K562 (cell line): ENCODE measurements around the gene TESK2. TPM values are rescaled to one million over a fixed set of nuclear protein-coding genes. Genes with fewer than 3 reads are reported as not detected.

Experiments used
- ARID2 ChIP-seq: fragments of 450-650 bp; IDR thresholded peaks from 2 replicates; pipeline ENCODE4 v1.6.1; 2017; ENCODE audit warnings: antibody characterized with exemption, mild to moderate bottlenecking
- E2F5 ChIP-seq: sonication (generic); formaldehyde crosslinking; IDR thresholded peaks from 2 replicates; pipeline ENCODE4 v1.8.0; 2022; ENCODE audit warnings: mild to moderate bottlenecking, missing genetic modification reagents
- FOXP1 ChIP-seq: sonication (generic); formaldehyde crosslinking; IDR thresholded peaks from 2 replicates; pipeline ENCODE4 v1.8.0; 2022; ENCODE audit warnings: mild to moderate bottlenecking, missing genetic modification reagents
- KDM5B ChIP-seq: fragments of 200-600 bp; sonication (generic); IDR thresholded peaks from 2 replicates; pipeline ENCODE4 v1.6.1; 2012; ENCODE audit warnings: low read depth, mild to moderate bottlenecking, moderate library complexity, low read length, control low read depth, inconsistent platforms; ENCODE audit not compliant: insufficient replicate concordance
- MAFF ChIP-seq: IDR thresholded peaks from 2 replicates; pipeline ENCODE4 v1.6.1; 2012; ENCODE audit warnings: low read length, improper control_type of control experiment
- MCM2 ChIP-seq: fragments of 450-650 bp; IDR thresholded peaks from 2 replicates; pipeline ENCODE4 v1.6.1; 2017; ENCODE audit warnings: low read depth, mild to moderate bottlenecking
- MCM7 ChIP-seq, 2 experiments: fragments of 450-650 bp; IDR thresholded peaks; 2 replicates each; pipeline ENCODE4 v1.6.1; 2016 to 2018
- MYBL2 ChIP-seq, 2 experiments: fragments of 450-650 bp in 1 of 2; sonication (generic) in 1 of 2; formaldehyde crosslinking in 1 of 2; IDR thresholded peaks; 2 replicates each; pipeline versions ENCODE4 v1.6.1 to v1.8.1; 2017 to 2022; ENCODE audit warnings: borderline replicate concordance in 1 of 2, inconsistent platforms in 1 of 2, low read depth in 1 of 2, mild to moderate bottlenecking in 1 of 2, missing genetic modification reagents in 1 of 2, moderate library complexity in 1 of 2
- RNF2 ChIP-seq: sonication (generic); IDR thresholded peaks from 2 replicates; pipeline ENCODE4 v1.6.1; 2016
- SRSF3 ChIP-seq: fragments of 200-400 bp; formaldehyde crosslinking; IDR thresholded peaks from 2 replicates; pipeline ENCODE4 v1.6.1; 2016; ENCODE audit warnings: mild to moderate bottlenecking, low read length, moderate library complexity; ENCODE audit not compliant: insufficient read depth
- TEAD2 ChIP-seq: fragments of 450-650 bp; IDR thresholded peaks from 2 replicates; pipeline ENCODE4 v1.6.1; 2016; ENCODE audit warnings: missing genetic modification characterization, control low read depth, missing compliant biosample characterization
- TFAP4 ChIP-seq: sonication (generic); formaldehyde crosslinking; IDR thresholded peaks from 2 replicates; pipeline ENCODE4 v1.8.0; 2022; ENCODE audit warnings: missing genetic modification reagents, mild to moderate bottlenecking, moderate library complexity, borderline replicate concordance
- THAP12 ChIP-seq: fragments of 250-450 bp; sonication (Bioruptor Pico); IDR thresholded peaks from 2 replicates; pipeline ENCODE4 v1.9.0; 2021; ENCODE audit warnings: mild to moderate bottlenecking, inconsistent platforms
- U2AF1 ChIP-seq: fragments of 200-400 bp; formaldehyde crosslinking; optimal IDR thresholded peaks from 2 replicates; pipeline ENCODE3; 2017; ENCODE audit warnings: mild to moderate bottlenecking, low read depth, low read length, moderate library complexity
- U2AF2 ChIP-seq: fragments of 200-400 bp; formaldehyde crosslinking; optimal IDR thresholded peaks from 2 replicates; pipeline ENCODE3; 2017; ENCODE audit warnings: low read depth, mild to moderate bottlenecking, low read length
- ZNF124 ChIP-seq: sonication (generic); formaldehyde crosslinking; IDR thresholded peaks from 2 replicates; pipeline ENCODE4 v1.8.1; 2022; ENCODE audit warnings: missing genetic modification reagents
- ZNF316 ChIP-seq: fragments of 450-650 bp; IDR thresholded peaks from 2 replicates; pipeline ENCODE4 v1.6.1; 2016
- ZNF551 ChIP-seq: fragments of 250-450 bp; sonication (Bioruptor Pico); IDR thresholded peaks from 2 replicates; pipeline ENCODE4 v1.5.0; 2021; ENCODE audit warnings: mild to moderate bottlenecking, moderate library complexity
- ZNF586 ChIP-seq: fragments of 450-650 bp; formaldehyde crosslinking; conservative IDR thresholded peaks from 2 replicates; pipeline ENCODE4 v1.4.0; 2020; ENCODE audit warnings: mild to moderate bottlenecking, moderate library complexity
- ZNF696 ChIP-seq: fragments of 250-450 bp; sonication (Bioruptor Pico); conservative IDR thresholded peaks from 2 replicates; pipeline ENCODE4 v1.4.0; 2020; ENCODE audit warnings: mild to moderate bottlenecking, moderate library complexity
- ZNF766 ChIP-seq: fragments of 200-800 bp; sonication (Bioruptor generic); conservative IDR thresholded peaks from 2 replicates; pipeline ENCODE4 v1.6.1; 2016; ENCODE audit warnings: missing genetic modification characterization, missing compliant biosample characterization
- polyA plus RNA-seq, 8 experiments: library from polyadenylated mRNA; depleted of rRNA in 4 of 8; stranded (reverse) in 5 of 8; unstranded in 3 of 8; fragments of >200 nt; fragmentation: Nextera tagmentation in 2 of 8; fragmentation: Illumina TruSeq in 1 of 8; extraction: Ambion mirVana in 2 of 8; extraction: Trizol in 1 of 8; gene quantifications; 2 replicates each; pipeline versions ENCODE4 v1.2.1 to v1.2.3, GENCODE V29; 2011 to 2014; ENCODE audit warnings: inconsistent platforms in 1 of 8, missing spikeins in 1 of 8
- total RNA-seq, 7 experiments: library from RNA; depleted of rRNA in 6 of 7; stranded (reverse); fragments of >200 nt in 6 of 7; fragmentation: Illumina TruSeq in 2 of 7; extraction: Trizol in 2 of 7; gene quantifications; 2 replicates each; pipeline versions ENCODE4 v1.2.1 to v1.2.3, GENCODE V29; 2011 to 2021; ENCODE audit warnings: low replicate concordance in 1 of 7
- TF ChIP-seq, protein P1 (sequence below): fragments of 200-400 bp; formaldehyde crosslinking; IDR thresholded peaks from 2 replicates; pipeline ENCODE4 v1.6.1; 2017; ENCODE audit warnings: mild to moderate bottlenecking, low read depth, low read length, moderate library complexity
- TF ChIP-seq, protein P2 (sequence below): fragments of 250-450 bp; sonication (Bioruptor Pico); IDR thresholded peaks from 2 replicates; pipeline ENCODE4 v1.8.0; 2021; ENCODE audit warnings: moderate library complexity, mild to moderate bottlenecking, inconsistent platforms

The TESK2 gene
- total and polyA plus RNA-seq, 9 of the 15 experiments (the other 6 are each of a cell fraction or from before 2014, with no cell fraction given) = 1.6 to 5.3 (median 3.7) TPM

DNA sequence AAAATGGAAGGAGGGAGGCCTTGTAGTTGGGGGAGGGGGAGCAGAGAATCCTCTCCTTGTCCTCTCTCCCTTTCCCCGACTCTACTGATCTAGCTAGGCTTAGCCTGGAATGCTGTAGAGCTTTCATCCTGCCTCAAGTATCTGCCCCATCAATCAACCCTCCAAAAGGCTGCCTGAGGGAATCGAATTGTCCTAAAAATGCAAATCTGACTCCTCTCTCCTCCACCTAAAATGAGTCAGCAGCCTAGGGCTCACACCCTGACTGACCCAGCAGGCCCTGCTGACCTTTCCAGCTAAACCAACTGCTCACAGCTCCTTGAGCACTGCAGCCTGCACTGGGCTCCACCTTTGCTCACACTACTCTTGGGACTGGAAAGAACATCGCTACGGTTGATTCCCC, 161.5 kb downstream of the TESK2 start (continued):
- no peak for TF ChIP-seq E2F5
- TF ChIP-seq U2AF1 = no peak
- no peak for TF ChIP-seq MCM2
- TF ChIP-seq FOXP1 (CRISPR knock-in tag) = no peak
- no peak for TF ChIP-seq TEAD2 (tag)
- TF ChIP-seq KDM5B = no peak
- no peak for TF ChIP-seq U2AF2
- no peak for TF ChIP-seq THAP12
- TF ChIP-seq ZNF551 (CRISPR knock-in tag) = no peak
- no peak for TF ChIP-seq SRSF3
- TF ChIP-seq MAFF = peak; percentile 42; the same call in 1 of the 2 replicates
- TF ChIP-seq ZNF766 (CRISPR knock-in tag) = no peak
- TF ChIP-seq, protein P1, sequence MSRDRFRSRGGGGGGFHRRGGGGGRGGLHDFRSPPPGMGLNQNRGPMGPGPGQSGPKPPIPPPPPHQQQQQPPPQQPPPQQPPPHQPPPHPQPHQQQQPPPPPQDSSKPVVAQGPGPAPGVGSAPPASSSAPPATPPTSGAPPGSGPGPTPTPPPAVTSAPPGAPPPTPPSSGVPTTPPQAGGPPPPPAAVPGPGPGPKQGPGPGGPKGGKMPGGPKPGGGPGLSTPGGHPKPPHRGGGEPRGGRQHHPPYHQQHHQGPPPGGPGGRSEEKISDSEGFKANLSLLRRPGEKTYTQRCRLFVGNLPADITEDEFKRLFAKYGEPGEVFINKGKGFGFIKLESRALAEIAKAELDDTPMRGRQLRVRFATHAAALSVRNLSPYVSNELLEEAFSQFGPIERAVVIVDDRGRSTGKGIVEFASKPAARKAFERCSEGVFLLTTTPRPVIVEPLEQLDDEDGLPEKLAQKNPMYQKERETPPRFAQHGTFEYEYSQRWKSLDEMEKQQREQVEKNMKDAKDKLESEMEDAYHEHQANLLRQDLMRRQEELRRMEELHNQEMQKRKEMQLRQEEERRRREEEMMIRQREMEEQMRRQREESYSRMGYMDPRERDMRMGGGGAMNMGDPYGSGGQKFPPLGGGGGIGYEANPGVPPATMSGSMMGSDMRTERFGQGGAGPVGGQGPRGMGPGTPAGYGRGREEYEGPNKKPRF = no peak
- peak; percentile 70 for TF ChIP-seq ZNF316
- no peak for TF ChIP-seq RNF2
- no peak for TF ChIP-seq MYBL2 (IDR thresholded peaks at IDR 0.05; ENCODE audit: low read depth)
- TF ChIP-seq MYBL2 (CRISPR knock-in tag; IDR thresholded peaks at IDR 0.05; ENCODE audit: borderline replicate concordance) = no peak
- TF ChIP-seq ZNF696 (CRISPR knock-in tag) = no peak
- no peak for TF ChIP-seq ZNF586 (CRISPR knock-in tag)
- TF ChIP-seq, protein P2, sequence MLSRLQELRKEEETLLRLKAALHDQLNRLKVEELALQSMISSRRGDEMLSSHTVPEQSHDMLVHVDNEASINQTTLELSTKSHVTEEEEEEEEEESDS (CRISPR knock-in tag) = no peak
- TF ChIP-seq MCM7 (IDR thresholded peaks at IDR 0.05) = no peak
- no peak for TF ChIP-seq TFAP4 (CRISPR knock-in tag)
- TF ChIP-seq ARID2 = no peak
- TF ChIP-seq ZNF124 (CRISPR knock-in tag) = no peak
